ENCODE data around the gene ZNF428.
"Not testable (repeated sequence)": the region's sequence is repeated elsewhere in the genome, so short reads cannot be mapped to it uniquely, and the experiment has no call there.

Gene ZNF428

GRCh38 chr19:43642531-43642930 is 23.1 kb upstream of the ZNF428 start:
- TF ChIP-seq POLR2A (IDR thresholded peaks at IDR 0.05; ENCODE audit: low read depth, low read length) (no peak), PAX5 (IDR thresholded peaks at IDR 0.05; ENCODE audit: insufficient read depth, low read length, severe bottlenecking) (no peak), SPI1 (IDR thresholded peaks at IDR 0.05; ENCODE audit: low read depth, low read length) (no peak), POU2F2 (IDR thresholded peaks at IDR 0.05; ENCODE audit: low read depth, low read length) (no peak), POLR2AphosphoS5 (IDR thresholded peaks at IDR 0.05; ENCODE audit: low read depth, low read length) (no peak), TAF1 (IDR thresholded peaks at IDR 0.05; ENCODE audit: low read depth, low read length) (no peak)
- DNase-seq (ENCODE audit: insufficient read length, low spot score), result no peak
- FAIRE-seq, result no peak

DNA sequence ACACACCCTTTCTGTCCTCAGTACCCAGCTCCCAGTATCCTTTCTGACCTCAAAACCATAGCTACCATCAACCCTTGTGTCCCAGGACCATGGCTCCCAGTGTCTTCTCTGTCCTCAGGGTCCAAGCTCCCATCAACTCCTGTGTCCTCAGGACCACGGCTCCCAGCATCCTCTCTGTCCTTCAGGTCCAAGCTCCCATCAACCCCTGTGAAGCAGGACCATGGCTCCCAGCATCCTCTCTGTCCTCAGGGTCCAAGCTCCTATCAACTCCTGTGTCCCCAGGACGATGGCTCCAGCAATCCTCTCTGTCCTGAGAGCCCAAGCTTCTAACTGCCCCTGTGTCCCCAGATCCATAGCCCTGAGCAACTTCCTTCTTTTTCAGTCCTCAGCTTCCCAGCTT is 21.9 kb upstream of the ZNF428 start:
- DNase-seq (ENCODE audit: insufficient read length, low spot score) (no peak), FAIRE-seq (no peak)
- no peak for TF ChIP-seq POLR2AphosphoS5 (IDR thresholded peaks at IDR 0.05; ENCODE audit: low read depth, low read length)
- no peak for TF ChIP-seq TAF1 (IDR thresholded peaks at IDR 0.05; ENCODE audit: low read depth, low read length)
- TF ChIP-seq PAX5 (IDR thresholded peaks at IDR 0.05; ENCODE audit: insufficient read depth, low read length, severe bottlenecking), result no peak
- no peak for TF ChIP-seq SPI1 (IDR thresholded peaks at IDR 0.05; ENCODE audit: low read depth, low read length)
- TF ChIP-seq POLR2A (IDR thresholded peaks at IDR 0.05; ENCODE audit: low read depth, low read length), result no peak
- no peak for TF ChIP-seq POU2F2 (IDR thresholded peaks at IDR 0.05; ENCODE audit: low read depth, low read length)

DNA sequence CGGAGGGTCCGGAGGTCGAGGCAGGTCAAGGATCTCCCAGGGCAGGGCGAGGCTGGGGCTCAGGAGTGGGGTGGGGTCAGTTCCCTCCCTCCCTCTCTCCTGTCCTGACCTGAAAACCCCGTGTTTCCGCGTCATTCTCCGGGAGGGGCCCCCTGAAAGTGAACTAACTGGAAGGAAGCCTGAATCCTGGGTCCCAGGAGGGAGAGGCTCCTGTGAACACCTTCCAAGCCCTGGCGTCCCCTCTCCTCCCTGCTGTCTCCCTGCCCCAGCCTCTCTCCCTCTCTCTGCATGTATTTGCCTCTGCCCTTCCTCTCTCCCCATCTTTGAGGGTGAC is 21.0 kb upstream of the ZNF428 start:
- no peak for TF ChIP-seq POLR2A (IDR thresholded peaks at IDR 0.05; ENCODE audit: low read depth, low read length)
- TF ChIP-seq SPI1 (IDR thresholded peaks at IDR 0.05; ENCODE audit: low read depth, low read length), result no peak
- TF ChIP-seq PAX5 (IDR thresholded peaks at IDR 0.05; ENCODE audit: insufficient read depth, low read length, severe bottlenecking), result no peak
- no peak for TF ChIP-seq POU2F2 (IDR thresholded peaks at IDR 0.05; ENCODE audit: low read depth, low read length)
- no peak for TF ChIP-seq POLR2AphosphoS5 (IDR thresholded peaks at IDR 0.05; ENCODE audit: low read depth, low read length)
- TF ChIP-seq TAF1 (IDR thresholded peaks at IDR 0.05; ENCODE audit: low read depth, low read length), result no peak
- DNase-seq (ENCODE audit: insufficient read length, low spot score) (no peak), FAIRE-seq (no peak)

GRCh38 chr19:43639519-43640423 is 20.3 kb upstream of the ZNF428 start, which contains the start of gene CADM4:
Gene CADM4 (minus strand): TSS chr19:43639850. CDS start chr19:43639790, 60 bp downstream.
- DNase-seq (ENCODE audit: insufficient read length, low spot score), result peak; percentile 49
- no peak for FAIRE-seq
- TF ChIP-seq TAF1 (IDR thresholded peaks at IDR 0.05; ENCODE audit: low read depth, low read length), result no peak
- TF ChIP-seq POLR2AphosphoS5 (IDR thresholded peaks at IDR 0.05; ENCODE audit: low read depth, low read length), result no peak
- no peak for TF ChIP-seq POU2F2 (IDR thresholded peaks at IDR 0.05; ENCODE audit: low read depth, low read length)
- no peak for TF ChIP-seq SPI1 (IDR thresholded peaks at IDR 0.05; ENCODE audit: low read depth, low read length)
- TF ChIP-seq POLR2A (IDR thresholded peaks at IDR 0.05; ENCODE audit: low read depth, low read length), result no peak
- TF ChIP-seq PAX5 (IDR thresholded peaks at IDR 0.05; ENCODE audit: insufficient read depth, low read length, severe bottlenecking), result no peak

- DNase-seq (ENCODE audit: insufficient read length, low spot score) (no peak), FAIRE-seq (no peak)
- TF ChIP-seq POU2F2 (IDR thresholded peaks at IDR 0.05; ENCODE audit: low read depth, low read length), result no peak
- no peak for TF ChIP-seq PAX5 (IDR thresholded peaks at IDR 0.05; ENCODE audit: insufficient read depth, low read length, severe bottlenecking)
- no peak for TF ChIP-seq SPI1 (IDR thresholded peaks at IDR 0.05; ENCODE audit: low read depth, low read length)
- TF ChIP-seq POLR2AphosphoS5 (IDR thresholded peaks at IDR 0.05; ENCODE audit: low read depth, low read length), result no peak
- no peak for TF ChIP-seq TAF1 (IDR thresholded peaks at IDR 0.05; ENCODE audit: low read depth, low read length)
- no peak for TF ChIP-seq POLR2A (IDR thresholded peaks at IDR 0.05; ENCODE audit: low read depth, low read length)
These were observed 19.6 kb upstream of the ZNF428 start for GRCh38 chr19:43638995-43639518.

DNA sequence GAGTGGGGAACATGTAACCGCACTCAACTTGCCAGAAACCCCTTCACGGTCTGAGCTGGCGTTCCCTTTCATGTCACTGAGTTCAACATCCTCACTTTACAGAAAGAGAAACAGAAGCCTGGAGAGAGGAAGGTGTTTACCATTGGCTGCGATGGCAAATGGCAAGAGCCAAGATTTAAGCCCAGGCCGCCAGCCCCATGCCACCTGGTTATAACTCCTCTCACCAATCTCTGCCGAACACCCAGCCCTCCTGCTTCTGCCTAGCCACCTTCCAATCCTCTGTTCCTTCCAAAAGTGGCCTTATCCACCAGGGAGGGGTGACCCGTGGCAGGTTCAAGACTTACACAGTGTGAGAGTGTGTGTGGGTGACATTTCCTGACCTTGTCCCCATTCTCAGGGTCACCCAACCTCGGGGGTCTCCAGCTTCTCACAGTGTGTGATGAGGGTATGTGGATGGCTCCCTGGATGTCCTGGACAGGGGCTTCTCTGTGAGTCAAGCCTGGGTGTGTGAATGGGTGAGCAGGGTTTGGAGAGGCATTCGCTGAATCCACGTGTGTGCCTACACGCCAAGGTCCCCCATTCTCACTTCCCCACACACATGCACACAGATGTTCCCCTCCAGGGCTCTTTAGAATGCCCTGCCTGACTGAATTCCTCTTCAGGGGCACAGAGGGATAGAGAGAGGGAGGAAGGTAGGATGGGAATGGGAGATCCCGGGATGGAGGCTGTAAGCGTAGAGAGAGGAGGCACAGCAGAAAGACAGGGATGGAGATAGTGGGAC is 19.0 kb upstream of the ZNF428 start:
- no peak for FAIRE-seq
- DNase-seq (ENCODE audit: insufficient read length, low spot score), result no peak
- TF ChIP-seq SPI1 (IDR thresholded peaks at IDR 0.05; ENCODE audit: low read depth, low read length), result peak; percentile 64
- TF ChIP-seq POLR2A (IDR thresholded peaks at IDR 0.05; ENCODE audit: low read depth, low read length), result no peak

DNA sequence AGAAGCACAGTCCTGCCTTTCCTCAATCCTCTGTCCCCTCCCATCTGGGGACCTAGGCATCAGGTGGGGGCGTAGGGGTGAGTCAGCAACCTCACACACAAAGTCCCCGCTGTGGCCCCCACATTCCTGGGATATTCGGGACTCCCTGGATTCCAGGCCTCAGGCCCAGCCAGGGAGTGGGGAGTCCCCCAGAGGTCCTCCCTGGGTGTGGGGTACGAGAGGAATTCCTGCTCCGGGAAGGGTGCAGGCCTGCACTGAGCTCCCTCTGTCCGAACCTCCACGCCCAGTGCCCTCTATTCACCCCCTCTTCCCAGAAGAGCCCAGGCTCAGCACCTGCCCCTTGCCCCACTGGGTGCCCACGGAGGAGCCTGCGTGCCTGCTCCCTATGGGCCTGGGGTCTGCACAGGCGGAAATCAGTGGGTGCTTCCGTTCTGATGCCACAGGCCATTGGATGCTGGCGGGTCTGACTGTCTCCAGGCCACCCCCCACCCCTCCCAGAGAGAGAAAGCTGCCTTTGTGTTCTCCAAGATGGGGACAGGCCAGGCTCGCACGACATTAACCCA is 16.8 kb upstream of the ZNF428 start:
- DNase-seq (ENCODE audit: insufficient read length, low spot score) (no peak), FAIRE-seq (no peak)

DNA sequence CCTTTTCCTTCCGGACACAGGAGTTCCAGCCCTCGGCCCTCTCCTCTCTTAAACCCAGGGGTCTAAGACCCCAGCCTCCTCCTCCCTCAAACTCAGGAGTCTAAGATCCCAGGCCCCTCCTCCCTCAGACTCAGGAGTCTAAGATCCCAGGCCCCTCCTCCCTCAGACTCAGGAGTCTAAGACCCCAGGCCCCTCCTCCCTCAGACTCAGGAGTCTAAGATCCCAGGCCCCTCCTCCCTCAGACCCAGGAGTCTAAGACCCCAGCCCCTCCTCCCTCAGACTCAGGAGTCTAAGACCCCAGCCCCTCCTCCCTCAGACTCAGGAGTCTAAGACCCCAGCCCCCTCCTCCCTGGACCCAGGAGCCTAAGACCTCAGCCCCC is 16.1 kb upstream of the ZNF428 start:
- DNase-seq (ENCODE audit: insufficient read length, low spot score); FAIRE-seq: not testable (repeated sequence)

More for the DNA sequence above, 16.8 kb upstream of the ZNF428 start:
- TF ChIP-seq PAX5 (IDR thresholded peaks at IDR 0.05; ENCODE audit: insufficient read depth, low read length, severe bottlenecking), result no peak
- no peak for TF ChIP-seq TAF1 (IDR thresholded peaks at IDR 0.05; ENCODE audit: low read depth, low read length)
- TF ChIP-seq SPI1 (IDR thresholded peaks at IDR 0.05; ENCODE audit: low read depth, low read length), result no peak
- no peak for TF ChIP-seq POLR2A (IDR thresholded peaks at IDR 0.05; ENCODE audit: low read depth, low read length)

- DNase-seq (ENCODE audit: insufficient read length, low spot score) (no peak), FAIRE-seq (no peak)
- no peak for TF ChIP-seq POLR2AphosphoS5 (IDR thresholded peaks at IDR 0.05; ENCODE audit: low read depth, low read length)
- TF ChIP-seq PAX5 (IDR thresholded peaks at IDR 0.05; ENCODE audit: insufficient read depth, low read length, severe bottlenecking), result no peak
- no peak for TF ChIP-seq SPI1 (IDR thresholded peaks at IDR 0.05; ENCODE audit: low read depth, low read length)
- TF ChIP-seq POU2F2 (IDR thresholded peaks at IDR 0.05; ENCODE audit: low read depth, low read length), result no peak
- TF ChIP-seq POLR2A (IDR thresholded peaks at IDR 0.05; ENCODE audit: low read depth, low read length), result no peak
- TF ChIP-seq TAF1 (IDR thresholded peaks at IDR 0.05; ENCODE audit: low read depth, low read length), result no peak
These were observed 15.6 kb upstream of the ZNF428 start for GRCh38 chr19:43634872-43635560.

Measured in GM12891 (cell line).